ENCODE data around the gene LLGL1. TPM values are rescaled to one million over a fixed set of nuclear protein-coding genes. Genes with fewer than 3 reads are reported as not detected.

The LLGL1 gene
- total RNA-seq, 4 donors from 2014 or later: 25.7 to 30.3 (median 28.0) TPM

DNA sequence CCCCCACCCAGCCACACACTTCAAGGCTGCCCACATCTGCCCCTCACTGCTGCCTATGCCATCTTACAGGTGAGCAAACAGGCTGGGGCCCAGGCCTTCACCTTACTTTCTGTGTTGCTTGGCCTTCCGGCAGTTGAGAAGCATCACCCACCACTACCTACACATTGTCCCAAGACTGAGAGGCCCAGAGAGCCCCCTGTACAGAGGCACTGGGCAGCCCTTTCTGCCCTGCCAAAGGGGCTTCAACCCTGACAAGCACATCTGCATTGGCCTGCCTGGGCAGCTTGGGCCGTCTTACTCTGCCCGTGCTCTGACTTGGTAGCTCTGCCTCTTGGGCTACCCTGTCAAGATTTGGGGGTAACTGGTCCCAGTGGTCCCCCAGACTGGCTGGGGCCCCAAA lies 36.2 kb downstream of the LLGL1 start:
- peaks cover 41 to 51% (median 43%) of the 10 kb centered on the region in 3 donors for H3K4me1 ChIP-seq
- no peaks in the 10 kb centered on the region for H3K9me3 ChIP-seq
- H3K36me3 ChIP-seq: peaks cover 10 to 45% (median 20%) of the 10 kb centered on the region in 3 donors
- TF ChIP-seq, protein P1, sequence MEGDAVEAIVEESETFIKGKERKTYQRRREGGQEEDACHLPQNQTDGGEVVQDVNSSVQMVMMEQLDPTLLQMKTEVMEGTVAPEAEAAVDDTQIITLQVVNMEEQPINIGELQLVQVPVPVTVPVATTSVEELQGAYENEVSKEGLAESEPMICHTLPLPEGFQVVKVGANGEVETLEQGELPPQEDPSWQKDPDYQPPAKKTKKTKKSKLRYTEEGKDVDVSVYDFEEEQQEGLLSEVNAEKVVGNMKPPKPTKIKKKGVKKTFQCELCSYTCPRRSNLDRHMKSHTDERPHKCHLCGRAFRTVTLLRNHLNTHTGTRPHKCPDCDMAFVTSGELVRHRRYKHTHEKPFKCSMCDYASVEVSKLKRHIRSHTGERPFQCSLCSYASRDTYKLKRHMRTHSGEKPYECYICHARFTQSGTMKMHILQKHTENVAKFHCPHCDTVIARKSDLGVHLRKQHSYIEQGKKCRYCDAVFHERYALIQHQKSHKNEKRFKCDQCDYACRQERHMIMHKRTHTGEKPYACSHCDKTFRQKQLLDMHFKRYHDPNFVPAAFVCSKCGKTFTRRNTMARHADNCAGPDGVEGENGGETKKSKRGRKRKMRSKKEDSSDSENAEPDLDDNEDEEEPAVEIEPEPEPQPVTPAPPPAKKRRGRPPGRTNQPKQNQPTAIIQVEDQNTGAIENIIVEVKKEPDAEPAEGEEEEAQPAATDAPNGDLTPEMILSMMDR (IDR thresholded peaks at IDR 0.05): no peak
- no peak for TF ChIP-seq POLR2A (IDR thresholded peaks at IDR 0.05)
- WGBS, 2 donors: 60% methylated on average over 1 of the region's 3 CpGs; no CpG with 5 or more reads in 1 of the 2 donors
- H3K27ac ChIP-seq: peak overlapping the region; percentile 96 to 99 (median 97)
- H3K4me3 ChIP-seq: peak overlapping the region; percentile 72 to 84 (median 80)
- intact Hi-C loops (cut with DNase I): no loop called here
- DNase-seq: no peak
- no peaks in the 10 kb centered on the region for H3K27me3 ChIP-seq

DNA sequence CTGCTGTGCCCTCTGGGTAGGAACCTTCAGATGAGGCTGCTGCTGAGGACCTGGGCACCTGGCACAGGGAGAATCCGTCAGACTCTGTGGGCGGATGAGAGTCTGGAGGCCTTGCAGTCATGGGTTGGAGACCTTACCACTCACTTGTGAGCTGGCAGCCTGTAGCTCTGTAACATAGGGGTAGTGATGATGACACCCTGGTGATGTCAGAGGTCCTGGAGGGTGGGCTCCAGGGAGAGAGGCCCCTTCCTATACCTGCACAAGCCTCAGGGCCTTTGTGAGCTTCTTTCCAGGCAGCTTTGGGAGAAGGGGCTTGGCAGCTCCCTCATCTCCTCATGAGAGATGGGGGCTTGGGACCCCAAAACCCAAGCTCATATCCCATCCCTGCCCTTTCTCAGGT lies 36.7 kb downstream of the LLGL1 start:
- TF ChIP-seq POLR2A (IDR thresholded peaks at IDR 0.05): no peak
- TF ChIP-seq, protein P1 (IDR thresholded peaks at IDR 0.05): no peak
- 40% methylated on average over 1 of the region's 2 CpGs; no CpG with 5 or more reads in 1 of the 2 donors for WGBS, 2 donors
- DNase-seq: no peak
- peak overlapping the region in 3 of 4 donors; percentile 72 to 84 (median 83) for H3K4me3 ChIP-seq
- peaks cover 36 to 46% (median 38%) of the 10 kb centered on the region in 3 donors for H3K4me1 ChIP-seq
- intact Hi-C loops (cut with DNase I): no loop called here
- H3K27me3 ChIP-seq: no peaks in the 10 kb centered on the region
- peaks cover 10 to 44% (median 20%) of the 10 kb centered on the region in 3 donors for H3K36me3 ChIP-seq
- H3K27ac ChIP-seq: peak overlapping the region; percentile 96 to 99 (median 97)
- H3K9me3 ChIP-seq: no peaks in the 10 kb centered on the region

DNA sequence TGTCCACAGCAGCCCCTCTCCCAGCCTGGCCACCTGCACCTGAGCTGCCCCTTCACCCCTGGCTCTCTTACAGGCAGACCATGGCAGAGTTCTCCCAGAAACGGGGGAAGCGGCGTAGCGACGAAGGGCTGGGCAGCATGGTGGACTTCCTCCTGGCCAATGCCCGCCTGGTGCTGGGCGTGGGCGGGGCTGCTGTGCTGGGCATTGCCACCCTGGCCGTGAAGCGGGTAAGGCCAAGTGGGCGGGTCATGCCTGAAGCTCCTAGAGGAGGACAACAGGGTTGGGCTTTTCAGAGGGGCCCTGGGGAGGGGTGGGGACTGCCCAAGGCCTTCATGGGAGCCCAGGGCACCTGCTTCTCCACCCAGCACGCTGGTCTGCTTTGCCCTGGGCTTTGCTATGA lies 37.2 kb downstream of the LLGL1 start:
- WGBS, 2 donors: 80% methylated on average over 3 of the region's 12 CpGs; no CpG with 5 or more reads in 1 of the 2 donors
- intact Hi-C loops (cut with DNase I): no loop called here
- H3K4me1 ChIP-seq: peaks cover 31 to 41% (median 33%) of the 10 kb centered on the region in 3 donors
- H3K36me3 ChIP-seq: peaks cover 10 to 44% (median 20%) of the 10 kb centered on the region in 3 donors
- TF ChIP-seq, protein P1 (IDR thresholded peaks at IDR 0.05): no peak
- no peak for TF ChIP-seq POLR2A (IDR thresholded peaks at IDR 0.05)
- no peaks in the 10 kb centered on the region for H3K9me3 ChIP-seq
- DNase-seq: no peak
- no peak overlapping the region for H3K27ac ChIP-seq
- no peak overlapping the region for H3K4me3 ChIP-seq
- H3K27me3 ChIP-seq: no peaks in the 10 kb centered on the region

DNA sequence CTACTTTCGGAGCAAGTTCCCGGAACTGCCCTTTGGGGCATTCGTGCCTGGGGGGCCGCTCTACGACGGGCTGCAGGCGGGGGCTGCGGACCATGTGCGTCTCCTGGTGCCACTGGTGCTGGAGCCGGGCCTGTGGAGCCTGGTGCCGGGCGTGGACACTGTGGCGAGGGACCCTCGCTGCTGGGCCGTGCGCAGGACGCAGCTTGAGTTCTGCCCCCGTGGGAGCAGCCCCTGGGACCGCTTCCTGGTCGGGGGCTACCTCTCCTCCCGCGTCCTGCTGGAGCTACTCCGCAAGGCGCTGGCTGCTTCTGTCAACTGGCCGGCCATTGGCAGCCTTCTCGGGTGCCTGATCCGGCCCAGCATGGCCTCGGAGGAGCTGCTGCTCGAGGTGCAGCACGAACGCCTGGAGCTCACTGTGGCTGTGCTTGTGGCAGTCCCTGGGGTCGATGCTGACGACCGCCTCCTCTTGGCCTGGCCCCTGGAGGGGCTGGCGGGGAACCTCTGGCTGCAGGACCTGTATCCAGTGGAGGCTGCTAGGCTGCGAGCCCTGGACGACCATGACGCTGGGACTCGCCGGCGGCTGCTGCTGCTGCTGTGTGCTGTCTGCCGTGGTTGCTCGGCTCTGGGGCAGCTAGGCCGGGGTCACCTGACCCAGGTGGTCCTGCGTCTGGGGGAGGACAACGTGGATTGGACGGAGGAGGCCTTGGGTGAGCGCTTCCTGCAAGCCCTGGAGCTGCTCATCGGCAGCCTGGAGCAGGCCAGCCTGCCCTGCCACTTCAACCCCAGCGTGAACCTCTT lies 38.6 kb downstream of the LLGL1 start:
- H3K27ac ChIP-seq: no peak overlapping the region
- no peak overlapping the region for H3K4me3 ChIP-seq
- H3K9me3 ChIP-seq: no peaks in the 10 kb centered on the region
- H3K4me1 ChIP-seq: peaks cover 27 to 38% (median 27%) of the 10 kb centered on the region in 3 donors
- H3K27me3 ChIP-seq: no peaks in the 10 kb centered on the region
- H3K36me3 ChIP-seq: peaks cover 10 to 44% (median 20%) of the 10 kb centered on the region in 3 donors
- no peak for DNase-seq
- intact Hi-C loops (cut with DNase I): no loop called here
- WGBS, 2 donors: 98 to 100% methylated on average over 9 to 15 of the region's 50 CpGs
- TF ChIP-seq, protein P1 (IDR thresholded peaks at IDR 0.05): no peak
- TF ChIP-seq POLR2A (IDR thresholded peaks at IDR 0.05): no peak

DNA sequence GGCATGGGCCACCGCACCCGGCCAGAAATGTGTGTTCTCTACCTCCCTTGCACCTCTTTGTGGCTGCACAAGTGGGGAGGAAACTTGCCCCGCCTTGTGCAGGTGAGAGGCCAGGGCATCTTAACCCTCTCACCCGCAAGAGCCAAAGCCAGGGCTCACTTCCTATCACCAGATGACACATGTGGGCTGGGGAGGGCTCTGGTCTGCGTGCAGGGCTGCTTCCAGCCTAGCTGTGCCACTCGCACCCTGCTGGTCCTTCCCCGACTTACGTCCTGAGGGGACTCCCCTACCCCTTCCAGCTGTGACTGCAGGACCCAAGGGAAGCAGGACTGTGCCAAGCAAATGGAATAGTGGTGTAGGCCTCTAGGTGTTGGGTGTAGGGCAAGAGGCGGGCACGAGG lies 41.9 kb downstream of the LLGL1 start:
- H3K27me3 ChIP-seq: no peaks in the 10 kb centered on the region
- intact Hi-C loops (cut with DNase I): no loop called here
- TF ChIP-seq, protein P1 (IDR thresholded peaks at IDR 0.05): no peak
- TF ChIP-seq POLR2A (IDR thresholded peaks at IDR 0.05): no peak
- H3K9me3 ChIP-seq: no peaks in the 10 kb centered on the region
- H3K36me3 ChIP-seq: peaks cover 10 to 44% (median 20%) of the 10 kb centered on the region in 3 donors
- no peak overlapping the region for H3K4me3 ChIP-seq
- peaks cover 4 to 10% (median 5%) of the 10 kb centered on the region in 3 donors for H3K4me1 ChIP-seq
- no peak for DNase-seq
- no peak overlapping the region for H3K27ac ChIP-seq
- 70 to 87% methylated on average over 2 to 6 of the region's 10 CpGs for WGBS, 2 donors

All from esophagus squamous epithelium (tissue), 5 donors.